Activated naive CD8-positive, alpha-beta T cell treated with anti-CD3 and anti-CD28 coated beads for 36 hours (primary cell): ENCODE measurements around the gene LRRC8E. TPM values are rescaled to one million over a fixed set of nuclear protein-coding genes. Genes with fewer than 3 reads are reported as not detected.
A peak's percentile ranks its signal among the peaks of the same experiment; 100 is the strongest.

Source experiments
- DNase-seq: peaks from one replicate; pipeline ENCODE4 v3.0.0; 2021
- H3K27ac Mint-ChIP-seq: one replicate; pipeline ENCODE4 v1.8.0; 2022; ENCODE audit warnings: mild to moderate bottlenecking, moderate library complexity, mixed read lengths
- H3K27me3 Mint-ChIP-seq: one replicate; pipeline ENCODE4 v1.8.0; 2022; ENCODE audit warnings: mild to moderate bottlenecking, mixed read lengths
- H3K36me3 Mint-ChIP-seq: one replicate; pipeline ENCODE4 v1.8.0; 2021; ENCODE audit warnings: mild to moderate bottlenecking, mixed read lengths
- H3K4me1 Mint-ChIP-seq: one replicate; pipeline ENCODE4 v1.8.0; 2021; ENCODE audit warnings: mixed read lengths
- H3K4me3 Mint-ChIP-seq: one replicate; pipeline ENCODE4 v1.8.0; 2022; ENCODE audit warnings: mild to moderate bottlenecking, moderate library complexity, mixed read lengths
- H3K9me3 Mint-ChIP-seq: one replicate; pipeline ENCODE4 v1.8.0; 2022; ENCODE audit warnings: mixed read lengths
- total RNA-seq, 2 experiments: library from RNA; stranded (reverse); gene quantifications; one replicate each; pipeline ENCODE4 v1.2.3, GENCODE V29; 2021

LRRC8E gene
- total RNA-seq, 2 experiments from 2014 or later, result not detected

GRCh38 chr19:7944177-7944761, 56.0 kb downstream of the LRRC8E start:
- Mint-ChIP-seq H3K4me3 (peak overlapping the region; percentile 96), H3K27me3 (no peaks in the 10 kb centered on the region), H3K36me3 (peaks cover 19% of the 10 kb centered on the region), H3K4me1 (peaks cover 35% of the 10 kb centered on the region), H3K27ac (peak overlapping the region; percentile 100), H3K9me3 (no peaks in the 10 kb centered on the region)
- peak; percentile 81 for DNase-seq

DNA sequence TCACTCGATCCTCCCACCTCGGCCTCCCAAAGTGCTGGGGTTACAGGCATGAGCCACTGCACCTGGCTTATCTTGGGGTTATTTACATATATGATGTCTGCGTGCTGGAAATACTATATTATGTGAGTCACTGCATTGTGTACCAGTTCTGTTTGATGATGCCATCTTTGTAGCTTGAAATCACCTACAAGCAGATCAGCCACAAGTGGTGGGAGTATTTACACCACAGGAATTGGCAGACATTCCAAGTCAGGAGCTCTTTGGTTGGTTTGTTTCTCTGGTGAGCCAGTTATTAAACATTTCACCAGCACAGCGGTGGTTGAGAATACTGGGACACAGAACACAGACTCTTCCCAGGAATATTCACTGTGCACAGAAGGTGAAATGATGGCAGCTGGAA, 59.6 kb downstream of the LRRC8E start:
- H3K9me3 Mint-ChIP-seq, result no peaks in the 10 kb centered on the region
- H3K27ac Mint-ChIP-seq, result no peak overlapping the region
- no peak for DNase-seq
- no peak overlapping the region for H3K4me3 Mint-ChIP-seq
- H3K4me1 Mint-ChIP-seq, result peaks cover 16% of the 10 kb centered on the region
- peaks cover 7% of the 10 kb centered on the region for H3K36me3 Mint-ChIP-seq
- H3K27me3 Mint-ChIP-seq, result no peaks in the 10 kb centered on the region

Other genes starting within 250 kb of the LRRC8E start
- not detected for gene RETN, start 219.5 kb upstream of the LRRC8E start, total RNA-seq
- not detected for gene MCEMP1, start 211.4 kb upstream of the LRRC8E start, total RNA-seq
- 10 to 100 TPM; 83.3 to 83.8 TPM for gene TRAPPC5, start 207.7 kb upstream of the LRRC8E start, total RNA-seq
- 1 to 10 TPM; 1.5 to 1.7 TPM for gene FCER2, start 186.4 kb upstream of the LRRC8E start, total RNA-seq
- not detected for gene CLEC4G, start 156.4 kb upstream of the LRRC8E start, total RNA-seq
- not detected for gene CD209, start 141.0 kb upstream of the LRRC8E start, total RNA-seq
- gene CLEC4M, start 125.3 kb upstream of the LRRC8E start, total RNA-seq, result not detected
- 1 to 10 TPM; 4.8 TPM for gene EVI5L, start 58.3 kb upstream of the LRRC8E start, total RNA-seq
- under 1 TPM in 1 of 2 experiments, not detected in 1; 0.10 TPM for gene PRR36, start 14.1 kb upstream of the LRRC8E start, total RNA-seq
- gene MAP2K7, start 15.4 kb downstream of the LRRC8E start, total RNA-seq, result 10 to 100 TPM; 31.8 to 32.4 TPM
- gene TGFBR3L, start 26.3 kb downstream of the LRRC8E start, total RNA-seq, result 1 to 10 TPM; 2.1 to 3.2 TPM
- gene SNAPC2, start 31.8 kb downstream of the LRRC8E start, total RNA-seq, result 10 to 100 TPM; 14.4 to 14.8 TPM
- under 1 TPM; 0.44 to 0.52 TPM for gene CTXN1, start 37.6 kb downstream of the LRRC8E start, total RNA-seq
- 100 to 1,000 TPM; 125 to 136 TPM for gene TIMM44, start 55.2 kb downstream of the LRRC8E start, total RNA-seq
- gene ELAVL1, start 117.1 kb downstream of the LRRC8E start, total RNA-seq, result 100 to 1,000 TPM; 169 to 172 TPM
- gene CCL25, start 164.2 kb downstream of the LRRC8E start, total RNA-seq, result 1 to 10 TPM in 1 of 2 experiments, under 1 TPM in 1; 0.30 to 1.2 TPM